ENCODE results near the gene ZFP91.

The ZFP91 gene

DNA sequence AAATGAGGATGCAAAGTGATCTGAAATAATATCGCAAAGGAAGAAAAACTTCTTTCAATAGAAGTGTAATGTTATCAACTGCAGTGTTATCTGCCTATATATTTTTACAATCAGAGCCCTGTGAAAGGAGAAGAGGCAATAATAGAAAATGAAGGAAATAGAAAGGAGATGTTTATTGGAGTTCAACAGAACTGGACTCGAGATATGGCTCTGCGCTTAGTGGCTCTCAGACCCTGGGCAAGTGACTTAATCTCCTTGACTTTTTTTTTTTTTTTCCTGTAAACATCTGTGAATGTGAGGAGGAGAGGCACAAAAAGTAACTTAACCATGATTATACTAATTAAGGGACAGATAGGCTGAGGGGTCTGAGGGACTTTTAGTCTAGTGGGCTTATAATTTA lies 62.5 kb downstream of the ZFP91 start:
- H3K27ac ChIP-seq: no peak overlapping the region
- TF ChIP-seq CTCF (conservative IDR thresholded peaks at IDR 0.05): no peak

- H3K27ac ChIP-seq: no peak overlapping the region
- no peak for TF ChIP-seq CTCF (conservative IDR thresholded peaks at IDR 0.05)
Observed at GRCh38 chr11:58641803-58642581, 63.1 kb downstream of the ZFP91 start.

DNA sequence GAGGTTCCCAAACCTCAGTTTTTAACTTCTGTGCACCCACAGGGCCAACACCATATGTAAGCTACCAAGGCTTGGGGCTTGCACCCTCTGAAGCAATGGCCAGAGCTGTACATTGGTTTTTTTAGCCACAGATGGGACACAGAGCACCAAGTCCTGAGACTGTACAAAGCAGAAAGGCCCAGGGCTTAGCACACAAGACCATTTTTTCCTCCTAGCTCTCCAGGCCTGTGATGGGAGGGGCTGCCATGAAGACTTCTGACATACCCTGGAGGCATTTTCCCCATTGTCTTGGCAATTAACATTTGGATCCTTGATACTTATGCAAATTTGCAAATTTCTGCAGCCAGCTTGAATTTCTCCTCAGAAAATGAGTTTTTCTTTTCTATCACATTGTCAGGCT lies 67.0 kb downstream of the ZFP91 start:
- no peak overlapping the region for H3K27ac ChIP-seq
- no peak for TF ChIP-seq CTCF (conservative IDR thresholded peaks at IDR 0.05)

GRCh38 chr11:58647141-58647699 lies 68.4 kb downstream of the ZFP91 start:
- no peak for TF ChIP-seq CTCF (conservative IDR thresholded peaks at IDR 0.05)
- H3K27ac ChIP-seq: no peak overlapping the region

GRCh38 chr11:58647866-58648265 lies 69.0 kb downstream of the ZFP91 start:
- no peak for TF ChIP-seq CTCF (conservative IDR thresholded peaks at IDR 0.05)
- H3K27ac ChIP-seq: no peak overlapping the region

DNA sequence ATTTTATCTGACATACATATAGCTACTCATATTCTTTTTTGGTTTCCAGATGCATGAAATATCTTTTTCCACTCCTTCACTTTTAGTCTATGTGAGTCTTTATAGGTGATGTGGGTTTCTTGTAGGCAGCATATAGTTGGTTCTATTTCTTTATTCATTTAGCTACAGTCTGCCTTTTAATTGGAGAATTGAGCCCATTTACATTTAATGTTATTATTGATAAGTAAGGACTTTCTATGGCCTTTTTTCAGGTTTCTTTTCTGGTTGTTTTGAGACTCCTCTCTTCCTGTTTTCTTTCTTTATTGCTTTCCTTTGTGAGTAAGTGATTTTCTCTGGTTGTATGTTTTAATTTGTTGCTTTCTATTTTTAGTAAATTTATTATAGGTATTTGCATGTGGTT lies 70.8 kb downstream of the ZFP91 start:
- H3K27ac ChIP-seq: no peak overlapping the region
- no peak for TF ChIP-seq CTCF (conservative IDR thresholded peaks at IDR 0.05)

- no peak for TF ChIP-seq CTCF (conservative IDR thresholded peaks at IDR 0.05)
- H3K27ac ChIP-seq: no peak overlapping the region
Observed at GRCh38 chr11:58650496-58650895, 71.6 kb downstream of the ZFP91 start.
